Measurements from ENCODE around the gene TET2. TPM values are rescaled to one million over a fixed set of nuclear protein-coding genes. Genes with fewer than 3 reads are reported as not detected.

Gene TET2
- total RNA-seq, 6 experiments from 2014 or later, result 7.8 to 11.2 (median 9.9) TPM

DNA sequence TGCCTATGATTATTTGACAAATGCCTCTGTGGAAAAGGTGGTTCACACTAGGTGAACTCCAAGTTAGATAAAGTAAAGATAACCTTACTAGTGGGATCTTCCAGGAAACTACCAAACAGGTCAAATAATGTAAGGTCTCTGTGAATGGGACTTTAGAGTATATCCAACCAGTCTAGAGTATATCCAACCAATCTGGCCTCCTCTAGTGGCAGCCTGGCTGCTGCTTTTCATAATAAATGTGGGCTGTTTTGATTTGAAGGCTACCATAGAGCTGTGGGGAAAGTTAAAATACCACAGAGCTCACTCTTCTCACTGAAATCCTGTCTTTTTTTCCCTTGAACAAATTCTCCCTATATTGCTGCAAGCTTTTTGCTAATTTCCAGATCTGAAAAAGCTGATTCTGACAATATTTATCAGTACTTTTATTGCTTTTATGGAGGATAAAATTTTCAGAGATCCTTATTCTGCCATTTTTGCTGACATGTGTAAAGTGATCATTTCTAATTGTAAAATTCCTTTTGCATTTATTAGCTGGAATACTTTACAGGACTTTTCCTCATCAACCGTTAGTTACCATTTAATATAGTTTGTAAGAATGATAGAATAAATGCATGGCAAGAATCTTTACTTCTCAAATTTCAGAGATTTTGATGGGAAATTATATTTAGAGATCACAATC is 111.3 kb downstream of the TET2 start:
- Mint-ChIP-seq H3K27me3 (ENCODE audit: insufficient read depth) (no peaks in the 10 kb centered on the region; the same call in 1 of the 2 replicates), H3K27ac (no peak overlapping the region), H3K9me3 (no peaks in the 10 kb centered on the region), H3K36me3 (ENCODE audit: low read depth) (peaks cover 22% of the 10 kb centered on the region), H3K4me1 (ENCODE audit: low read depth) (no peaks in the 10 kb centered on the region), H3K4me3 (no peak overlapping the region)
- DNase-seq, result no peak
- TF ChIP-seq, protein P1, sequence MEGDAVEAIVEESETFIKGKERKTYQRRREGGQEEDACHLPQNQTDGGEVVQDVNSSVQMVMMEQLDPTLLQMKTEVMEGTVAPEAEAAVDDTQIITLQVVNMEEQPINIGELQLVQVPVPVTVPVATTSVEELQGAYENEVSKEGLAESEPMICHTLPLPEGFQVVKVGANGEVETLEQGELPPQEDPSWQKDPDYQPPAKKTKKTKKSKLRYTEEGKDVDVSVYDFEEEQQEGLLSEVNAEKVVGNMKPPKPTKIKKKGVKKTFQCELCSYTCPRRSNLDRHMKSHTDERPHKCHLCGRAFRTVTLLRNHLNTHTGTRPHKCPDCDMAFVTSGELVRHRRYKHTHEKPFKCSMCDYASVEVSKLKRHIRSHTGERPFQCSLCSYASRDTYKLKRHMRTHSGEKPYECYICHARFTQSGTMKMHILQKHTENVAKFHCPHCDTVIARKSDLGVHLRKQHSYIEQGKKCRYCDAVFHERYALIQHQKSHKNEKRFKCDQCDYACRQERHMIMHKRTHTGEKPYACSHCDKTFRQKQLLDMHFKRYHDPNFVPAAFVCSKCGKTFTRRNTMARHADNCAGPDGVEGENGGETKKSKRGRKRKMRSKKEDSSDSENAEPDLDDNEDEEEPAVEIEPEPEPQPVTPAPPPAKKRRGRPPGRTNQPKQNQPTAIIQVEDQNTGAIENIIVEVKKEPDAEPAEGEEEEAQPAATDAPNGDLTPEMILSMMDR (IDR thresholded peaks at IDR 0.05), result 0 out of 2 replicates have a peak, but pooled peaks have one; percentile 12

DNA sequence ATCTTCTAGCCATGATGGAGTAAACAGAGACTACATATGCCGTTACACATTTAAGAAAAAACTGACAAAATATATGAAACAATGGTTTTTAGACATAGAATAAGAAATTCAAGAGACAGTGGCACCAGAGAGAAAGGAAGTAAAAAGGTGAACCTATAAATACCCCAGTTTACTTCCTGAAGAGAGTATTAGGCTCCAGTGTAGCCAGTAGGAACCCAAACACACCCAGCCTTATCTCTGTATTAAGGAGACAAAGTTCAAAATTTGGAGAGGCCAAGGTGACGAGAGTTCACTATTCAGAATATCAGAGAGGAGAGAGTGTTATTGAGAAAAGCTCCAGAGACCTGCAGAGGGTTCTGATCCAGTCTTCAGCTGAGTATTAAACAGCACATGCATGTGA is 119.0 kb downstream of the TET2 start:
- H3K9me3 Mint-ChIP-seq, result no peaks in the 10 kb centered on the region
- TF ChIP-seq, protein P1 (IDR thresholded peaks at IDR 0.05), result no peak
- no peak for DNase-seq
- H3K36me3 Mint-ChIP-seq (ENCODE audit: low read depth), result peaks cover 21% of the 10 kb centered on the region
- H3K4me3 Mint-ChIP-seq, result no peak overlapping the region
- no peaks in the 10 kb centered on the region for H3K4me1 Mint-ChIP-seq (ENCODE audit: low read depth)
- no peak overlapping the region for H3K27ac Mint-ChIP-seq
- H3K27me3 Mint-ChIP-seq (ENCODE audit: insufficient read depth), result no peaks in the 10 kb centered on the region

DNA sequence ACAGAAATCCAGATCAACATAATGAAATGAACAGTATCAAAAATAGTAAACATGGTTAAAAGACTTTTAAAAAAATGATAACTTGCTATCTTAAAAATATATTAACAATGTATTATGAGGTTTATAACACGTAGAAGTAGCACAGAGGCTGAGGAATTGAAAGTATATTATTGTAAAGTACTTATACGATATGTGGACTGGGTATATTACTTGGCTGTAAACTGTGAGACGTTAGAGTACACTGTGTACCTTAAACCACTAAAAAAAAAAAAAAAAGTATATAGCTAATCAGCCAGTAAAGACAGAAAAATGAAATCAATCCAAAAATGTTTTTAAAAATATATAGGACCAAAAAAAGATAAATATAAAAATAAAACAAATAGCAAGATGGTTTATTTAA is 120.6 kb downstream of the TET2 start:
- Mint-ChIP-seq H3K27ac (no peak overlapping the region), H3K9me3 (no peaks in the 10 kb centered on the region), H3K27me3 (ENCODE audit: insufficient read depth) (no peaks in the 10 kb centered on the region), H3K4me1 (ENCODE audit: low read depth) (no peaks in the 10 kb centered on the region), H3K36me3 (ENCODE audit: low read depth) (peaks cover 33% of the 10 kb centered on the region), H3K4me3 (no peak overlapping the region)
- TF ChIP-seq, protein P1 (IDR thresholded peaks at IDR 0.05), result no peak
- no peak for DNase-seq

DNA sequence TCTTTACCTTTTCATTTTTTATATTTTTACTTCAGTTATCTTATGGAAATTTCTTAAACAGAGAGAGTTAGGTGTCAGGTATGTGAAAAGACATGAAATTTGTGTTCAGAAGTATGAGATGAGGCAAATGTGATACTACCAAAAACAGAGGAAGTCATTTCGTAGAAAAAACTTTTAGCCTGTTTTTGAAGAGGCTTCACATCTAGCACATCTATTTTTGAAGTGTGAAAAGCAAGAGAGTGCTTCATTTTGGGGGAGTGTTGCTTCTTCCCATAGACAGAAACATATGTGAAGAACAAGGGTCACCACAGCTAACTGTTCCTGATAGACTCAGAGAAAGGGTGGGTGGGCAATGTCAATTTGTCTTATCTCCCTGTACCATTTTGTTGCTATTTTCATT is 125.3 kb downstream of the TET2 start:
- Mint-ChIP-seq H3K9me3 (no peaks in the 10 kb centered on the region), H3K36me3 (ENCODE audit: low read depth) (peaks cover 75% of the 10 kb centered on the region), H3K27ac (no peak overlapping the region), H3K4me3 (no peak overlapping the region), H3K27me3 (ENCODE audit: insufficient read depth) (no peaks in the 10 kb centered on the region), H3K4me1 (ENCODE audit: low read depth) (no peaks in the 10 kb centered on the region)
- no peak for DNase-seq
- TF ChIP-seq, protein P1 (IDR thresholded peaks at IDR 0.05), result no peak

DNA sequence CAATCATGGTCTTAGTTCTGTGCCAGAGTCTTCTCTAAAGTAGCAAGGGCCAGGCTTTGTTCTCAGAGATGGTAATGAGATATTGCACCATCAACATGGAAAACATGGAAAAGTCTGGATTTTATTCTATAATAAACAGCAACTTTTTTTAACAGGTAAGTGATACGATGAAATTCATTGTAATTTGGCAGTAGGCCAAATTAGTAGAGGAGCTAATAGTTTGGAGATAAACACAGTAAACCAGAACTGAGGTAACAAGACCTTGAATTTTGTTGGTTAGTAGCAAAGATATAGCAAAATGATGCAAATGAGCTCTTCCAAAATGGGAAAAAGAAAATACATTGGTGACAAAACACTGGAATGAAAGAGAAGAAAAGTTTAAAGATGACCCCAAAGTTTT is 126.6 kb downstream of the TET2 start:
- Mint-ChIP-seq H3K27me3 (ENCODE audit: insufficient read depth) (no peaks in the 10 kb centered on the region), H3K4me1 (ENCODE audit: low read depth) (no peaks in the 10 kb centered on the region)

More for the DNA sequence above, 126.6 kb downstream of the TET2 start:
- H3K4me3 Mint-ChIP-seq, result no peak overlapping the region
- H3K27ac Mint-ChIP-seq, result no peak overlapping the region
- TF ChIP-seq, protein P1 (IDR thresholded peaks at IDR 0.05), result no peak
- no peak for DNase-seq
- H3K36me3 Mint-ChIP-seq (ENCODE audit: low read depth), result peaks cover 75% of the 10 kb centered on the region
- H3K9me3 Mint-ChIP-seq, result no peaks in the 10 kb centered on the region
